Measurements from ENCODE around the gene CBX3. TPM values are rescaled to one million over a fixed set of nuclear protein-coding genes. Genes with fewer than 3 reads are reported as not detected.
"Not testable (repeated sequence)": the region's sequence is repeated elsewhere in the genome, so short reads cannot be mapped to it uniquely, and the experiment has no call there.

Gene CBX3
- total RNA-seq, 1 donor from 2014 or later, result 146 TPM

DNA sequence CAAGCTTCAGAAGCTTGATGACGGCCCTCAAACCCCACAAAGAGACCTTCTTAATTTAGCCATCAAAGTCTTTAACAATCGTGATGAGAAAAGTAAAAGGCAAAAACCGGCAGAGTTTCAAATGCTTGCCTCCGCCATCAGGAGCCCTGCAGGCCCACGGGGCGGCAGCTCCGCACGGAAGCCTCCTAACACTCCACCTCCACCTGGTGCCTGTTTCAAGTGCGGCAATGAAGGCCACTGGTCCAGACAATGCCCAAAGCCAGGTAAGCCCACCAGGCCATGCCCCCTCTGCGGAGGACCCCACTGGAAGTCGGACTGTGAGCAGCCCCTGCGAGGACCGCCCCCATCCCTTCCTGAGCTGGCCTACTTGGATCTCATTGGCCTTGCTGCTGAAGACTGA, 43.6 kb downstream of the CBX3 start:
- no peak for DNase-seq (ENCODE audit: low spot score)
- no peaks in the 10 kb centered on the region for H3K36me3 Mint-ChIP-seq (ENCODE audit: low read depth, unreplicated experiment)
- no peaks in the 10 kb centered on the region for H3K27me3 Mint-ChIP-seq (ENCODE audit: unreplicated experiment)
- no peaks in the 10 kb centered on the region for H3K9me3 Mint-ChIP-seq (ENCODE audit: unreplicated experiment)
- TF ChIP-seq CTCF (IDR thresholded peaks at IDR 0.05; ENCODE audit: unreplicated experiment), result no peak
- no peak overlapping the region for H3K4me3 Mint-ChIP-seq (ENCODE audit: unreplicated experiment)
- no peak overlapping the region for H3K27ac Mint-ChIP-seq (ENCODE audit: unreplicated experiment)
- no peaks in the 10 kb centered on the region for H3K4me1 Mint-ChIP-seq (ENCODE audit: unreplicated experiment)

DNA sequence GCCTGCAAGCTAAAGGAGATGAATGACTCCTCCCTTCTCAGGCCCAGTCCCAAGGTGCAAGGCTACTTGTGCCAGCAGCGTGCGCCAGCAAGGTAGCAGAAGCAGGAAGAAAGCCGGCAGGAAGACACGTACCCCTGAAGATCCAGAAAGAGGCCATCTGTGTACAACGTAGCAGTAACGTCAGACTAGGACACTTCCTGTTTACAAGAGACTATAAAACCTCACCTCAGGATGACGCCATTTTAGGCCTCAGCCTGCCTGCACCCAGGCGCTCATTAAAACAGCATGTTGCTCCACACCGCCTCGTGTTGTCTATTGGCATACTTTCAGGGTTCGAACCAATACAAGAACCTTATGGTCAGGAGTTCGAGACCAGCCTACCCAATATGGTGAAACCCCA, 48.7 kb downstream of the CBX3 start:
- no peak for TF ChIP-seq CTCF (IDR thresholded peaks at IDR 0.05; ENCODE audit: unreplicated experiment)
- no peak for DNase-seq (ENCODE audit: low spot score)
- Mint-ChIP-seq H3K9me3 (ENCODE audit: unreplicated experiment) (no peaks in the 10 kb centered on the region), H3K4me1 (ENCODE audit: unreplicated experiment) (no peaks in the 10 kb centered on the region), H3K27ac (ENCODE audit: unreplicated experiment) (no peak overlapping the region), H3K36me3 (ENCODE audit: low read depth, unreplicated experiment) (no peaks in the 10 kb centered on the region), H3K4me3 (ENCODE audit: unreplicated experiment) (no peak overlapping the region), H3K27me3 (ENCODE audit: unreplicated experiment) (no peaks in the 10 kb centered on the region)

GRCh38 chr7:26261866-26262265, 60.3 kb downstream of the CBX3 start:
- not testable (repeated sequence) for H3K9me3 Mint-ChIP-seq (ENCODE audit: unreplicated experiment); H3K27ac Mint-ChIP-seq (ENCODE audit: unreplicated experiment); H3K36me3 Mint-ChIP-seq (ENCODE audit: low read depth, unreplicated experiment); H3K4me1 Mint-ChIP-seq (ENCODE audit: unreplicated experiment); H3K27me3 Mint-ChIP-seq (ENCODE audit: unreplicated experiment); H3K4me3 Mint-ChIP-seq (ENCODE audit: unreplicated experiment); DNase-seq (ENCODE audit: low spot score)

Other genes with a start within 250 kb of the CBX3 start
- 2.8 TPM for gene NFE2L3, start 49.5 kb upstream of the CBX3 start, total RNA-seq (ENCODE audit: unreplicated experiment)
- gene HNRNPA2B1, start 999 bp upstream of the CBX3 start, total RNA-seq (ENCODE audit: unreplicated experiment), result 623 TPM
- gene SNX10, start 90.1 kb downstream of the CBX3 start, total RNA-seq (ENCODE audit: unreplicated experiment), result 13.8 TPM